Measurements from ENCODE around the gene ABCB1. TPM values are rescaled to one million over a fixed set of nuclear protein-coding genes. Genes with fewer than 3 reads are reported as not detected.
"Not testable (repeated sequence)": the region's sequence is repeated elsewhere in the genome, so short reads cannot be mapped to it uniquely, and the experiment has no call there.

ABCB1 gene
- total RNA-seq, 2 donors from 2014 or later, result 22.2 to 136 TPM

GRCh38 chr7:87580636-87581035 is 20.0 kb downstream of the ABCB1 start:
- no peak for DNase-seq
- Histone ChIP-seq H3K27ac (no peak overlapping the region), H3K27me3 (no peaks in the 10 kb centered on the region), H3K4me1 (no peaks in the 10 kb centered on the region), H3K36me3 (no peaks in the 10 kb centered on the region), H3K9me3 (no peaks in the 10 kb centered on the region), H3K4me3 (no peak overlapping the region), H3K9ac (ENCODE audit: low read depth in 2 of 2, low read length in 2 of 2) (no peak overlapping the region)
- no peak for TF ChIP-seq CTCF (IDR thresholded peaks at IDR 0.05)
- intact Hi-C loops (cut with DNase I), result no loop called here

- no peak for DNase-seq
- Histone ChIP-seq H3K4me1 (no peaks in the 10 kb centered on the region), H3K36me3 (no peaks in the 10 kb centered on the region), H3K27me3 (no peaks in the 10 kb centered on the region), H3K9me3 (no peaks in the 10 kb centered on the region), H3K9ac (ENCODE audit: low read depth in 2 of 2, low read length in 2 of 2) (peak overlapping the region in 1 of 2 donors; percentile 9), H3K27ac (peak overlapping the region; percentile 16), H3K4me3 (no peak overlapping the region)
- intact Hi-C loops (cut with DNase I), result no loop called here
- no peak for TF ChIP-seq CTCF (IDR thresholded peaks at IDR 0.05)
Measured at GRCh38 chr7:87575521-87575920, 25.2 kb downstream of the ABCB1 start.

GRCh38 chr7:87574630-87575029 is 26.1 kb downstream of the ABCB1 start:
- Histone ChIP-seq H3K9ac (ENCODE audit: low read depth in 2 of 2, low read length in 2 of 2) (no peak overlapping the region), H3K27me3 (no peaks in the 10 kb centered on the region), H3K4me3 (no peak overlapping the region), H3K27ac (no peak overlapping the region), H3K4me1 (no peaks in the 10 kb centered on the region), H3K36me3 (no peaks in the 10 kb centered on the region), H3K9me3 (no peaks in the 10 kb centered on the region)
- intact Hi-C loops (cut with DNase I), result no loop called here
- no peak for DNase-seq
- no peak for TF ChIP-seq CTCF (IDR thresholded peaks at IDR 0.05)

- H3K27me3 ChIP-seq; H3K9me3 ChIP-seq; DNase-seq; H3K4me1 ChIP-seq; intact Hi-C loops (cut with DNase I); H3K9ac ChIP-seq (ENCODE audit: low read depth in 2 of 2, low read length in 2 of 2); H3K27ac ChIP-seq; H3K36me3 ChIP-seq; H3K4me3 ChIP-seq: not testable (repeated sequence)
Measured at GRCh38 chr7:87572513-87572912, 28.2 kb downstream of the ABCB1 start.

GRCh38 chr7:87570178-87570577 is 30.5 kb downstream of the ABCB1 start:
- no peaks in the 10 kb centered on the region for H3K27me3 ChIP-seq
- no peak for DNase-seq
- no peaks in the 10 kb centered on the region for H3K36me3 ChIP-seq
- intact Hi-C loops (cut with DNase I), result no loop called here
- H3K9ac ChIP-seq (ENCODE audit: low read depth in 2 of 2, low read length in 2 of 2), result no peak overlapping the region
- no peaks in the 10 kb centered on the region for H3K4me1 ChIP-seq
- no peak for TF ChIP-seq CTCF (IDR thresholded peaks at IDR 0.05)
- no peak overlapping the region for H3K4me3 ChIP-seq
- H3K27ac ChIP-seq, result no peak overlapping the region
- H3K9me3 ChIP-seq, result no peaks in the 10 kb centered on the region

- no peaks in the 10 kb centered on the region for H3K4me1 ChIP-seq
- H3K9me3 ChIP-seq, result no peaks in the 10 kb centered on the region
- DNase-seq, result no peak
- no peak overlapping the region for H3K27ac ChIP-seq
- no peaks in the 10 kb centered on the region for H3K27me3 ChIP-seq
- intact Hi-C loops (cut with DNase I), result no loop called here
- H3K36me3 ChIP-seq, result no peaks in the 10 kb centered on the region
- no peak overlapping the region for H3K9ac ChIP-seq (ENCODE audit: low read depth in 2 of 2, low read length in 2 of 2)
- TF ChIP-seq CTCF (IDR thresholded peaks at IDR 0.05), result no peak
- no peak overlapping the region for H3K4me3 ChIP-seq
Measured at GRCh38 chr7:87567052-87567451, 33.6 kb downstream of the ABCB1 start.
